Measurements from ENCODE around the gene SYPL1.

SYPL1 gene

GRCh38 chr7:106112118-106112971 lies at the start of gene SYPL1:
Gene SYPL1 (minus strand): TSS chr7:106112312. CDS start chr7:106112208, 104 bp downstream.
- POLR2A ChIA-PET = interaction anchor here (0.6 to 1.9 kb wide), 6 partner anchors 10 to 1056 kb away, joined by 3 to 10 read pairs (median 4); partner anchors contain the start of gene HBP1
- CTCF ChIA-PET = interaction anchor here (0.6 to 3.0 kb wide), 11 partner anchors 8 to 350 kb away, joined by 3 to 9 read pairs (median 4); no protein-coding TSS in a partner anchor
- TF ChIP-seq CTCF (IDR thresholded peaks at IDR 0.05; ENCODE audit: insufficient read depth, low read length, missing control alignments) = no peak
- peak within 1 kb of the TSS; percentile 80 for H3K4me3 ChIP-seq (ENCODE audit: low read depth, low read length)
- peak; percentile 49 for DNase-seq (ENCODE audit: low read depth, low spot score)

- CTCF ChIA-PET = interaction anchor here (0.8 to 11.3 kb wide), 20 partner anchors 10 to 492 kb away, joined by 3 to 400 read pairs (median 4); no protein-coding TSS in a partner anchor
- H3K4me3 ChIP-seq (ENCODE audit: low read depth, low read length) = no peak overlapping the region
- no peak for TF ChIP-seq CTCF (IDR thresholded peaks at IDR 0.05; ENCODE audit: insufficient read depth, low read length, missing control alignments)
- POLR2A ChIA-PET = interaction anchor here (1.0 kb wide), 1 partner anchor 43 kb away, joined by 3 read pairs; the partner anchor contains the start of gene SYPL1
- no peak for DNase-seq (ENCODE audit: low read depth, low spot score)
Observed at GRCh38 chr7:106155027-106155426, 42.9 kb upstream of the SYPL1 start.

- no peak overlapping the region for H3K4me3 ChIP-seq (ENCODE audit: low read depth, low read length)
- CTCF ChIA-PET = interaction anchor here (0.6 to 11.3 kb wide), 56 partner anchors 8 to 616 kb away, joined by 3 to 400 read pairs (median 4); partner anchors contain the start of gene SYPL1
- POLR2A ChIA-PET = interaction anchor here (1.0 to 1.7 kb wide), 2 partner anchors 42 to 101 kb away, joined by 3 to 4 read pairs; partner anchors contain the start of gene SYPL1
- DNase-seq (ENCODE audit: low read depth, low spot score) = no peak
- peak; percentile 92 for TF ChIP-seq CTCF (IDR thresholded peaks at IDR 0.05; ENCODE audit: insufficient read depth, low read length, missing control alignments)
Observed at GRCh38 chr7:106153891-106154449, 41.9 kb upstream of the SYPL1 start.

- ChIA-PET POLR2A (no interaction called here), CTCF (interaction anchor here (0.9 to 11.3 kb wide), 13 partner anchors 13 to 500 kb away, joined by 3 to 400 read pairs (median 7); no protein-coding TSS in a partner anchor)
- H3K4me3 ChIP-seq (ENCODE audit: low read depth, low read length) = no peak overlapping the region
- DNase-seq (ENCODE audit: low read depth, low spot score) = no peak
- no peak for TF ChIP-seq CTCF (IDR thresholded peaks at IDR 0.05; ENCODE audit: insufficient read depth, low read length, missing control alignments)
Observed at GRCh38 chr7:106152313-106152665, 40.2 kb upstream of the SYPL1 start.

- no peak for DNase-seq (ENCODE audit: low read depth, low spot score)
- ChIA-PET POLR2A (no interaction called here), CTCF (interaction anchor here (0.9 to 11.3 kb wide), 13 partner anchors 12 to 391 kb away, joined by 3 to 400 read pairs (median 4); no protein-coding TSS in a partner anchor)
- TF ChIP-seq CTCF (IDR thresholded peaks at IDR 0.05; ENCODE audit: insufficient read depth, low read length, missing control alignments) = no peak
- H3K4me3 ChIP-seq (ENCODE audit: low read depth, low read length) = no peak overlapping the region
Observed at GRCh38 chr7:106151459-106152312, 39.6 kb upstream of the SYPL1 start.

Measured in AG04449 (cell line).